ENCODE results near the gene CCDC169.
"Not testable (repeated sequence)": the region's sequence is repeated elsewhere in the genome, so short reads cannot be mapped to it uniquely, and the experiment has no call there.

The CCDC169 gene

DNA sequence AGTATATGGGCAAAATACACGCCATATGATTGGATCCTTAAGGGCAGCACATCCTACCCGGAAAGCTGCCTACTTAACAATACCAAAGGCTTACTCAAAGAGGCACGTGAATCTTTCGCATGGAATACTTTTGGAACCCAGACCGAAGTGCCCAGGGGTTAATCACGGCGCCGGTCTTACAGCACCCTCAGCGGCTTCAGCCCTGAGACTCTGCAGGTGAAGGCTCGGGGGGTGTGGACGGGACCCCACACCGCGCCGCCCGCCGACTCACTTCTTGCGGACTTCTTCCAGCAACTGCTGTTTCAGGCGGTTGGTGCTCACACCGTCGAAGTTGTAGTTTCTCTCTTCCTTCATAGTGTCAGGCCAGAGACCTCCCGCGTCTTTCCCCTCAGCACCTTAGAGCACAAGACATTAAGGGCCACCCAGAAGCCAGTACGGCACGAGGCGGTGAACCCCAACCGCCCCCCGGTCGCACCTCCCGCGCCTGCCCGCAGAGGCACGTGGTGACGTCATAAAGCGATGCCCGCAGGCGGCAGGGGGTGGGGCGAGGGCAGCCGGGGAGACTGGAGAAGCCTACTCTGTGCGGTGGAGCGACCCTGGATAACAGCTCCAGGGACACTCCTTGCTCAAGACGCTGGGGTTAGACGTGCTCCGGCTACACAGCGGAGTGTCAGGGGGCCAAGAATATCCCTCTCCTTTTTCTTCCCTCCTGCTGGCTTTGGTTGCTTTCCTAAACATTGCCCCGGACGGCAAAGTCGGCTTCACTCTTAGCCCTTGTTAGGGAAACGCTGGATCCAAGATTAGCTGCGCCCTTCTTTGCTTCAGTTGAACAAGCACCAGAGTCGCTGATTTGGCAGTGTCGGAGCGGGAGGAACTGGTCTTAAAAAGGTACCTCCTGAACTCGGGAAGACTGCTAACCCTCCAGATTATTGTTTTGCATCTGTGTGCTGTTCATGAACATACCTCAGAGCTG, at the start of gene CCDC169:
TSS of gene CCDC169 (minus strand) at position 449 of the 973 bp plus-strand sequence. CDS start at position 354, 95 bp downstream.
- peak; percentile 51 to 95 (median 70) for DNase-seq
- intact Hi-C loops (cut with DNase I): no loop called here

DNA sequence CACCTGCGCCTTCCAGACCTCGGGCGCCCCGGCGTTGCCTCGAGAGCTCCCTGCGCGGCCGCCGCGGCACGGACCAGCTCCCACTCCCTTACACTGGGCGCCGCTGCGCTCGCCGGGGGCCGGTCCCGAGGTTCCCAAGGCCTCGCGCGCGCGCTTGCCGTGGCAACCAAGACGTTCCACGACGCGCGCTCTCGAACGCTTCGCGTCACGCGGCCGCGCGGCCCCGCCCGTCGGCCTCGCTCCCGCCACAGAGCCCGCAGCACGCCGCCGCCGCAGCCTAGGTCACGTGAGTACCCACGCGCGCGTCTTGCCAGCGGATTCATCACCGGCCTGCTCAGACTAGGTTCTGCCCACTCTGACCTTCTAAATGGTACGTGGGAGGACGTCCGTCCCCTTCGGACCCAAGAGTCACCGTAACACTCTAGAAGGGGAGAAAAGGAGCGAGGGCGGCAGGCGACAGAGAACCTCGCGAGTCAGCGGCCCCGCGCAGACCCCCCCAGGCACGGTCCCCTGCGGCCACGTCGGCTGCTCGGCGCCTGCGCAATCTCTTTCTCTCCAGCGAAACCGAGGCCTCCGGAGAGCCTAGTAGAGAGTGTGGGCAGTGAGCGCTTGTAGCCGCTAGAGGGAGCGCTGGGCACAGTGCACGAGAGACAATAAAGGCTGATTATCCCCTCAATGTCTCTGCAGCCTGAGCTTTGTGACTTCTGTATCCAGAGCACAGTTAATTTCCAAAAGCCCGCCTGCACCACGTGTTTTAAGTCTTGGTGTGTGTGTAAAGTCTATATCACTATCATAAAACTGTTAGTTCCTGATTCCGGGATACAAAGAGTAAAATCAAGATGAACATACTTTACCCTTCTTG, 48.8 kb upstream of the CCDC169 start, which contains the start of gene SPART:
TSS of gene SPART (minus strand) at position 173 of the 862 bp plus-strand sequence. CDS start 10,564 bp downstream, outside the sequence.
- DNase-seq: peak; percentile 92 to 99 (median 95)
- intact Hi-C loops (cut with DNase I): loop anchor here (1.0 to 5.0 kb wide), 2 partner anchors 49 to 391 kb away; no protein-coding TSS in a partner anchor

DNA sequence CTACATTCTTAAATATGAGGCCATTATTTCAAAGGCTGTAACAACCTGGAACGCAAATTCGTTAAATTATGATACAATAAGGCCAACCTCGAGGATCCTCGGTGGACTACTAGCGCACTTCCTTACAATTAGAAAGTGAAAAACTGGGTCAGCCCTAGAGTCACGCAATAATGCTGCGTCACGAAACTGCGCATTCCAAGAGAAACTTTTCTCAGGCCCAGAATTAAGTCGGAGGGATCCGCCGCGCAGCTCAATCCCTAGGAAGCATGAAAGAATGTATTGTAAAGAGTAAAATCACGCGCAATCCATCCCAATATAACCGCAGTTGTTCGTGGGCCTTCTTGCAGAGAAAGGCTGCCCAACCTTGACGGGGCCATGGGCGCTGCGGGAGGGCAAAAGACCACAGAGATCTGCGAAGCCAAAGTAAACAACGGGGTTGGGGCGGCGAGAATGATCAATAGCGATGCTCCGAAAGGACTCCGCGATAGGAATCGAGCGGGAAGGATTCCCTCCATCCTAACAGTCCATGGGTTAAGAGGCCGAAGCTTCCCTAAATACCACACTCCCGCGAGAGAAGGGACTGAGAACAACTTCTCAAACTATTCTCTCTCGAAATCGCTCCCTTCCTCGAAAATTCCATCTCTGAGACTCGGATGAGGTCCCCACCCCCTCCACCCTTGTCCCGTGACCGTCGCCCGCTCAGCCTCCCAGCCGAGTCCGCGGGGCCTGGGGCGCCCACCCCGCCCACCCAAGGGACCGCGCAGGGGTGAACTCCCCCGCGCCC, 48.0 kb upstream of the CCDC169 start:
- DNase-seq: peak in 8 of 10 donors; percentile 43 to 88 (median 59)
- intact Hi-C loops (cut with DNase I): loop anchor here (1.0 to 5.0 kb wide), 2 partner anchors 50 to 392 kb away; no protein-coding TSS in a partner anchor

DNA sequence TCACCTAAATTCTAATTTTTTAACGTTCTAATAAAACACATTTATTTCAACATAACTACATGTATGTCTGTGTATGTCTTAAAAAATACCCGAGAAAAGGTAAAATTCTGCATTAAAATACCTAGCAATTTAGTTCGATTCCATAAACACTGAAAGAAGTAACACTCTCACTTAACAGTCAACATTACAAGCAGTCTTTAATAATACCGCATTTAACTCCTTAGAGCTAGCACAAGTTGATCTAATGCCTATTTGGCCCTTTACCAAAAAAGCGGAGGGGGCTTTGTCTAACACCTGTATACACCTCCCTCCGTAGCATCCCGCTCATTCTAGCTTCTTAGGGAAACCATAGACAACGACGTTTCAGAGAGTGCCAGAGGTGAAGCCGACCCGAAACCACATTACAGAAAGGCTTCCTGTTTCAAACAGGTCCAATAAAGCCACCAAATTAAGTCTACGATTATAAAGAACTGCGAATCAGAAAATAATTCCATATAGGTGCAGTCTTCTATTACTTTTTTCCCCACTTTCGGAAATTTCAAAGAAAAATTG, 47.3 kb upstream of the CCDC169 start:
- intact Hi-C loops (cut with DNase I): loop anchor here (5.0 kb wide), 2 partner anchors 392 to 472 kb away; partner anchors contain the start of gene RFXAP
- no peak for DNase-seq

DNA sequence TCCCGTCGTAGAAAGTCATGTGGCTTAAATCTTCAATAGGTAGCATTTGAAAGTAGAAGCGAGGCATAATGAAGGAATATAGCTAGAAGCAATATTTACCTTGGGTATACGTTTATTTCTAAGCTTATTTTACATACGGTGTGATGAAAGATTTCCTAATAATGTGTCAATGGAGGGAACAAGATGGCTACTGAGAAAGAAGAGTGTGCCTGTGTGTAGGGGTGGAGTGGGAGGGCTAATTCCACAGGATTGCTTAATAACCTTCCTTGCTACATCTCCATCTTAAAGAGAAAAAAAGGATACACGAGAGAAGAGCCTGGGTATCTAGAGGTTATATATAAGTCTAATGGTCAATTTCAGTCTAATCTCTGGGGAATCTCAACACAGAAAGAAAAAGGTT, 46.6 kb upstream of the CCDC169 start:
- no peak for DNase-seq
- intact Hi-C loops (cut with DNase I): loop anchor here (5.0 kb wide), 1 partner anchor 473 kb away; the partner anchor contains the start of gene RFXAP

DNA sequence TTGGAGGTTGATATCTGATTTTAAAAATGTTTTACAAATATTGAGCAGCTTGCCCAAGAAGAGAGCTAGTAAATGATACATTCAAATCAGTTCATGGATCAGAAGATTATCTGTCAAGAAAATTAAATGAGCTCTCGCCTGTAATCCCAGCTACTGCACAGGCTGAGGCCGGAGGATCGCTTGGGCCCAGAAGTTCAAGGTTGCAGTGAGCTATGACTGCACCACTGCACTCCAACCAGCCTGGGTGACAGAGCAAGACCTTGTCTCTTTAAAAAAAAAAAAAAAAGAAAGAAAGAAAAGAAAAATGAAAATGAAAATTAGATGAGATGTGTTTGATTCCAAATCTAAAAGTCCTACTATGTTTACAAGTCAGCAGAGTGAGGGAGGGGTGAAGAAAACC, 46.2 kb upstream of the CCDC169 start:
- intact Hi-C loops (cut with DNase I): loop anchor here (5.0 kb wide), 1 partner anchor 474 kb away; the partner anchor contains the start of gene RFXAP

DNA sequence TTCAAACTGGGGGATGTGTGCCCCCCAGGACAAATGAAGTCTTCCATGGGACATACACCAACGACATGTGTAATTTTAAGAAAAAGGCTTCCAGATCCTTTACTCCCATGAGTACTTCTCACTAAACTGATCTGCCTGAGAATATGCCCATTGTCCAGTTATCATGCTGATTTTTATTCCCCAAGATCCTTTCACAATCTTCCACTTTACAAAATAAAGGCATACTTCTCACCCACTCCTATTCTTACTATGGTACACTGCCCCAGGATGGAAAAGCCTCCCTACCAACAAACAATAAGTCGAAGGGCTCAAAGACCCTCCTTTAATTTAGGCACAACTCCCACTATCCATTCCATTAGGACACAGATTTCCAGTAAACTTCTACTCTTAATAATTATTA, 45.1 kb upstream of the CCDC169 start:
- no peak for DNase-seq
- intact Hi-C loops (cut with DNase I): loop anchor here (5.0 kb wide), 1 partner anchor 475 kb away; the partner anchor contains the start of gene RFXAP

More for the DNA sequence above, 46.2 kb upstream of the CCDC169 start:
- no peak for DNase-seq

DNA sequence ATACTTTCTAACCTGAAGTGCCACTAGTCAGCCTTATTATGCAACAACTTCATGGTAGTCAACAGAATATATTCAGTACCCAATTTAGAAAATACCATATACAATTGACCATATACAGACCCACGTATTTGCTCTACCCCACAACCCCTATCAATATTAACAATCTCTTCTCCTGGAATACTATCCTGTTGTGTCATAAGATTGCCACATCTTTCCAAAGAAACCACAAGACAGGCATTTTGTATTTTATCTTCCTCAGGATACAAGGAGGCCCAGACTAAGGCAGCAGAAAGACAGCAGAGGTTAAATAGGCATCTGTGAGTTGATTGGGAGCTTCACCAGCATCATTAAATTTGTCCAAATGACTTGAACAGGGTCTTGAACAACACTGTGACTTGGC, 44.1 kb upstream of the CCDC169 start:
- intact Hi-C loops (cut with DNase I): loop anchor here (5.0 kb wide), 1 partner anchor 476 kb away; the partner anchor contains the start of gene RFXAP
- no peak for DNase-seq

DNA sequence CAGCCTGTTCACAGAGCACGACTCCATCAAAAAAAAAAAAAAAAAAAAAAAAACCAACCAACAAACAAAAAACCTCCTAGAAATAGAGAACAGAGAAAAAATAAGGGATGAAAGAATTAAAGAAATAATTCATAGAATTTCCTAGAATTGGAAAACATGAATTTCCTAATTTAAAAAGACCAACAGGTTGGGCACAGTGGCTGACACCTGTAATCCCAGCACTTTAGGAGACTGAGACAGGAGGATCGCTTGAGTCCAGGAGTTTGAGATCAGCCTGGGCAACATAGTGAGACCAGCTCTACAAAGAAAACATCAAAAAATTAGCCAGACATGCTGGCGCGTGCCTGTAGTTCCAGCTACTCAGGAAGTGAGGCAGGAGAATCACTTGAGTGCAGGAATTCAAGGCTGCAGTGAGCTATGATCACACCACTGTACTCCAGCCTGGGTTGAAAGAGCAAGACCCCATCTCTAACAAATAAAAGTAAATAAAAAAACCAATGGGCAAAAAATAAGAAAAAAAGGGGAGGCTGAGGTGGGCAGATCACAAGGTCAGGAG, 42.1 kb upstream of the CCDC169 start:
- DNase-seq: no peak
- intact Hi-C loops (cut with DNase I): loop anchor here (5.0 kb wide), 1 partner anchor 478 kb away; the partner anchor contains the start of gene RFXAP

DNA sequence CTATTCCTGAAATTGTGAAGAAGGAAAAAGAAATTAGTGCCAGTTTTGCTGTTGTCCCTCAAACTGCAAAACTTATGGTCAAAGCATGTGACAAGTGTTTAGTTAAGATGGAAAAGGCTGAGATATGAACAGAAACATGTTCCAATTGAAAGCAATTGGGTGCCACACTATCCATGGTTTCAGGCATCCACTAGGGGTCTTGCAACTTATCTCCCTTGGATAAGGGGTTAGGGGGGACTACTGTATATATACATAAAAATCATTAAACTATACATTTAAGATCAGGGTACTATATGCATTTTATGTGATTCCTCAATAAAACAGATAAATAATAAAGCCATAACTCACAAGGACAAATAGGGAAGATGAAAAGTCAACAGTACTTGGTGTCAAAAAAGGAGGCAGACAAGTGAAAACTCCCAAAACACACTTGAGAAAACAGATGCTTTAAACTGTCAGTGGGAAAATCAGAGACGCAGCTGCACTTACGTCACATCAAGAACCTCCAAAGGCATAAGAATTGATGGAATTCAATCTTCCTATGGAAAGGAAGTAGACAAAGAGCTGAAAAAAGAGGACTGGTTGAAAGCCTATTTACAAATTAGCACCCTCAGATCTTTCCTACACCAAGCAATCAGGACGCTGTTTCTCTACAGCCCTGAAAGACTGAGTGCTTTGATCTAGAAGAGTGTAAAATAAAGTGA, 40.5 kb upstream of the CCDC169 start:
- DNase-seq: no peak
- intact Hi-C loops (cut with DNase I): no loop called here

DNA sequence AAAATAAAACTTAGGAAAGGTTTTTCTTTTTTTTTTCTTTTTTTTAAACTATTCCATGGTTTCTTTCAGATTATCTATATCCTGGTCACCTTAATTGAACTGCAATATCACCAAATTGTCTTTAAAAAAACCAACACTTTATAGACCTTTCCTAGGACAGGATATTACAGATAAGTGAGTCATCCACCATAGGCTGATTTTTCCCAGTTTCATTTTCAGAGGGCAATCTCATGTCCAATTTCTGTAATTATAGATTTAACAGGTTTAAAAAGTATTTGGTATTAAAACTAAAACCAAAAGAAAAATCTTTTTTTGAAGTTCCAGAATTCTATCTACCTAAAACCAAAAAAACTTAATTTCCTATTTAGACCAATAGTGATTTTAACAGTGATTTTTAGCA, 35.4 kb upstream of the CCDC169 start:
- intact Hi-C loops (cut with DNase I): no loop called here
- no peak for DNase-seq

DNA sequence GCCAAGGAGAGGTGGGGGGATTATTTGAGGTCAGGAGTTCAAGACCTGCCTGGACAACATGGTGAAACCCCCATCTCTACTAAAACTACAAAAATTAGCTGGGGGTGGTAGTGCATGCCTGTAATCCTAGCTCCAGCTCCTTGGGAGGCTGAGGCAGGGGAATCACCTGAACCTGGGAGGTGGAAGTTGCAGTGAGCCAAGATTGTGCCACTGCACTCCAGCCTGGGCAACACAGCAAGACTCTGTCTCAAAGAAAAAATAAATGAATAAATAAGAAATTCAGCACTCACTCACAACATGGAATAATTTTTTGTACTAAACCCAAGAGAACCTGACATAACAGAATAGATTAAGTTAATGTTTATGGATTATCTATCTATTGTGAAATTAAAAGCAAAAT, 34.6 kb upstream of the CCDC169 start:
- intact Hi-C loops (cut with DNase I); DNase-seq: not testable (repeated sequence)

DNA sequence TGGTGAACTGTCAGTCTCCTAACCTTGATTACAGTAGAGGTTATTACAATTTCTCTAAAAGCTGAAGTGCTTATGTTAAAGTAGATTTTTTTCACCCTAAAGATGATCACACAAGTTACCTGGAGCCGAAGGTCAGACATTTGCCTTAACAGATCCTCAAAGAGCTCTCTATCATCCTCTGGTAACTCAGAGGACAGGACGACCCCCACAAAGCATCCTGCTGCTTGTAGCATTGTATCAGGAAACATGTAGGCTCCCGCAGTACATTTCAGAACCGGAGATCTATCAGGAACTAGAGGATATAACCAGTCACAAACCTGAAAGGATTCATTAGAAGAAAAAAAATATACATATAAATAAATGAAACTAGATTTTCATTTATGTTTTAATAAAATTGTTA, 33.7 kb upstream of the CCDC169 start:
- intact Hi-C loops (cut with DNase I): no loop called here
- no peak for DNase-seq

DNA sequence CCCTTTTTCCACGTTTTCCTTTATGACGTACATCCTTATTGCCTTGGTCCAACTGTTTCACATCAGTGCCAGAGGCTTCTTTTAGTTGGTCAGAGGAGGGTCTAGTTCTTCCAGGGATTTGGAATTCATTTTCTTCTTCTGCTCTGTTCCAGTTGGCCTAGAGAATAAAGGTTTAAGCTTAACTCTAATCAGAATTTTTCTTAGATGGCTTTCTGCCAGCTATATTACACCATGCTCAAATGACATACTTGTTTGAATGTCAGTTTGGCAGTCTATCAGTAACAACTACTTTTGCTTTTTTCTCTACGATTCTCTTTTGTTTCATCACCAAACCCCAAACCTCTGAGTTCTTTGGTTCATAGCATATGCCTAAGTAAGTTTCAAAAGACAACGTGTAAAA, 31.7 kb upstream of the CCDC169 start:
- intact Hi-C loops (cut with DNase I): no loop called here
- DNase-seq: no peak

DNA sequence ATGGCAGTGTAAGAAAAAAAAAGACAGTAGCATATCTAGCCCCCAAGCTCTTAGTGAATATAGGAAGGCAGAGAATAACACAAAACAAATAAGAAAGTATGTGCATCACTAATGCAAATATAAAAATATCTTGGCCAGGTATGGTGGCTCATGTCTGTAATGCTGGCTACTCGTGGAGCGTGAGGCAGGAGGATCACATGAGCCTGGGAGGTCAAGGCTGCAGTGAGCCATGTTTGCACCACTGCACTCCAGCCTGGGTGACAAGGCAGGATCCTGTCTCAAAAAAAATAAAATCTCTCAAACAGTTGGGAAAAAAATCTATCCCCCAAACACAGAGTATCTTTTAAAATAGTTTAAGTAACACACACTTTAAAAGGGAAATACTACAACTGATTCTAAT, 31.2 kb upstream of the CCDC169 start:
- intact Hi-C loops (cut with DNase I): no loop called here
- no peak for DNase-seq

DNA sequence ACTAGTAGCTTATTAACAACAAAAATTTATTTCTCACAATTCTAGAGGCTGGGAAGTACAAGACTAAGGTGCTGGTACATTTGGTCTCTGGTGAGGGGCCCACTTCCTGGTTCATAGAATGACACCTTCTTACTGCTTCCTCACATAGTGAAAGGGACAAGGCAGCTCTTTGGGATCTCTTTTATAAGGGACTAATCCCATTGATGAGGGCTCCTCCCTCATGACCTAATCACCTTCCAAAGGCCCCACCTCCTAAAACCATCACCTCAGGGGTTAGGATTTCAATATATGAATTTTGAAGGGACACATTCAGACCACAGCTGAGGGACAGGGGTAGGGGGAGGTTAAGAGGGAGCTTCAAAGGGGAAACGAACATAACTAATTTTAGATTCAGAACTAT, 28.3 kb upstream of the CCDC169 start:
- intact Hi-C loops (cut with DNase I): no loop called here
- no peak for DNase-seq

DNA sequence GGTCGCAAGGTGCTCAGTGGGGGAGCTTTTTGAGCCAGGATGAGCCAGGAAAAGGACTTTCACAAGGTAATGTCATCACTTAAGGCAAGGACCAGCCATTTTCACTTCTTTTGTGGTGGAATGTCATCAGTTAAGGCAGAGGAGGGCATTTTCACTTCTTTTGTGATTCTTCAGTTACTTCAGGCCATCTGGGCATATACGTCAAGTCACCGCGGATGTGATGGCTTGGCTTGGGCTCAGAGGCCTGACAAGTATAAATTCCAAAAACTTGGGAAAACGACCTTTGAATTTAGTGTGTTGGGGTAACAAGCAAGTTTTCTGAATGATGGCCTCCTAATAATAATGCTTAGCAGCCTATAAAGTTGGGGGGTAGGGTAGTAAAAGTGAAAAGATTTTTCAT, 27.3 kb upstream of the CCDC169 start:
- DNase-seq; intact Hi-C loops (cut with DNase I): not testable (repeated sequence)

DNA sequence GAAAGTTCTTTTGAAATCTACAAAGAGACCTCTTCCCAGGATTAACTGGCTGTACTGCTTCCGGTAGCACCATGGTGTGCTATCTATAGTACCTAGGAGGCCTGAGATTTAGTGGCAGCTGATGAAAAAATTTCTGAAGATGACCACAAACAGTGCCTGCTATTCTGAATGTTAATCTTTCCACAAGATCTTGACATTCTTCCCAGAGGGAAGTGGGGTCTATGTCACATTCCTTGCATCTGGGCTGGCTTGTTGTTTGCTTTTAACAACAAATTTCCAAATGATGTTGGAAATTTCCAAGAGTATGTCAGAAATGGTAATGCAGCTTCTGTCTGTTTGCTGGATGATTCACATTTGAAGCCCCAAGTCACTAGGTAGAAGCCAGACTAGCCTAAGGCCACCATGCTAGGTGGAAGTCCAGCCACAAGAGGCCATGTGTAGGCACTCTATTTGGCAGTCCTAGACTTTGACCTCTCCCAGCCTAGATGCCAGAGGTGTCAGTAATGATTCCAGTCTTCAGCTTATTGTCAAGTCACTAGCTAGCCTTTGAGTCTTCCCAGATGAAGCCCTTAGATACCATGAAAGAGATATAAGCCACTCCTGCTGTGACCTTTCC, 26.4 kb upstream of the CCDC169 start:
- no peak for DNase-seq
- intact Hi-C loops (cut with DNase I): no loop called here
